Neural cell (in vitro differentiated cells): Measurements from ENCODE around the gene GRID1.

Experiments used
- CTCF ChIP-seq: fragments of 450-650 bp; IDR thresholded peaks from 2 replicates; pipeline ENCODE4 v1.5.1; 2014; ENCODE audit warnings: antibody characterized with exemption, mild to moderate bottlenecking, moderate library complexity; ENCODE audit not compliant: poor library complexity, severe bottlenecking
- MXI1 ChIP-seq: fragments of 450-650 bp; conservative IDR thresholded peaks from 2 replicates; pipeline ENCODE4 v1.6.1; 2014; ENCODE audit warnings: antibody characterized with exemption, mild to moderate bottlenecking; ENCODE audit not compliant: poor library complexity, severe bottlenecking
- TF ChIP-seq, protein P1 (sequence below): IDR thresholded peaks from 2 replicates; pipeline ENCODE4 v1.6.1; 2012; ENCODE audit warnings: borderline replicate concordance

DNA sequence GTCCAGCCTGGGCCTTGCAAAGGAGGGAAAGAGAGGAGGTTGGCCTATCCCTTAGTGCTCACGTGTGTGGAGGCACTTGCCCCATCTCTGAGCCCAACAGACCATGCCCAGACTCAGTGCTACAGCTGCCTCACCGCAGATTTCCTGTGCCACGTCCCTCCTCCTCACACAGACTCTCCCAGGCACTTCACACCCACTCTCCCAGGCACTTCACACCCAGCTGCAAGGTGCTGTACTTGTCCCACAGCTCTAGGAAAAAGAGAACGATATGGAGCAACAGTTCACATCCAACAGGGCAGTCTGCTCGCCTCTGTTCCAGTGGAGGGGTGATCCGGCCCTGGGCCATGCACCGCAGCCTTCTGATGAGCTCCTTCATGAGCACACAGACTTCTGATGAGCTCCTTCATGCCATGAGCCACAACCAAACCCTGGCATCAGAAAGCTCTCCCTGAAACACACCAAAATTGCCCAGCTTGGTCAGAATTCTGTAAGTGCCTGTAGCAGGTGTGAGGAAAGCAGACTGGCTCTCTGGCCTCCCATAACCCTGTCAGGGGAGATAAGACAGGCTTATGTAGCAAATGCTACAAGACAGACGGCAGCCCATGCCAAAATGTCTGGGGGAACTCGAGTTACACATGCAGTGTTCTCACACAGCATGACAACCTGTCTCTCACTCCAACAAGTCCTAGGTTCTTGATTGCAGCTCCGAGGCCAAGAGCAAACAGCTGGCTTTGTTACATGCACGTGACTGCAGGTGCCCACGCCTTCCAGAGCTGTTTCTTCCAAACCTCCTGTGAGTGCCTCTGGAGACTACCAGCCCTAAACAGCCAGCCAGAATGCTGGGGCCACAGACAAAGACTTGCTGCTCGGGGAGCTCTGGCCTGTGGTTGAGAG, 348.5 kb downstream of the GRID1 start:
- TF ChIP-seq, protein P1, sequence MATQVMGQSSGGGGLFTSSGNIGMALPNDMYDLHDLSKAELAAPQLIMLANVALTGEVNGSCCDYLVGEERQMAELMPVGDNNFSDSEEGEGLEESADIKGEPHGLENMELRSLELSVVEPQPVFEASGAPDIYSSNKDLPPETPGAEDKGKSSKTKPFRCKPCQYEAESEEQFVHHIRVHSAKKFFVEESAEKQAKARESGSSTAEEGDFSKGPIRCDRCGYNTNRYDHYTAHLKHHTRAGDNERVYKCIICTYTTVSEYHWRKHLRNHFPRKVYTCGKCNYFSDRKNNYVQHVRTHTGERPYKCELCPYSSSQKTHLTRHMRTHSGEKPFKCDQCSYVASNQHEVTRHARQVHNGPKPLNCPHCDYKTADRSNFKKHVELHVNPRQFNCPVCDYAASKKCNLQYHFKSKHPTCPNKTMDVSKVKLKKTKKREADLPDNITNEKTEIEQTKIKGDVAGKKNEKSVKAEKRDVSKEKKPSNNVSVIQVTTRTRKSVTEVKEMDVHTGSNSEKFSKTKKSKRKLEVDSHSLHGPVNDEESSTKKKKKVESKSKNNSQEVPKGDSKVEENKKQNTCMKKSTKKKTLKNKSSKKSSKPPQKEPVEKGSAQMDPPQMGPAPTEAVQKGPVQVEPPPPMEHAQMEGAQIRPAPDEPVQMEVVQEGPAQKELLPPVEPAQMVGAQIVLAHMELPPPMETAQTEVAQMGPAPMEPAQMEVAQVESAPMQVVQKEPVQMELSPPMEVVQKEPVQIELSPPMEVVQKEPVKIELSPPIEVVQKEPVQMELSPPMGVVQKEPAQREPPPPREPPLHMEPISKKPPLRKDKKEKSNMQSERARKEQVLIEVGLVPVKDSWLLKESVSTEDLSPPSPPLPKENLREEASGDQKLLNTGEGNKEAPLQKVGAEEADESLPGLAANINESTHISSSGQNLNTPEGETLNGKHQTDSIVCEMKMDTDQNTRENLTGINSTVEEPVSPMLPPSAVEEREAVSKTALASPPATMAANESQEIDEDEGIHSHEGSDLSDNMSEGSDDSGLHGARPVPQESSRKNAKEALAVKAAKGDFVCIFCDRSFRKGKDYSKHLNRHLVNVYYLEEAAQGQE, result no peak
- TF ChIP-seq CTCF, result no peak
- TF ChIP-seq MXI1, result no peak
